Activated CD4-positive, alpha-beta T cell treated with anti-CD3 and anti-CD28 coated beads for 36 hours (primary cell): Measurements from ENCODE around the gene P4HB. TPM values are rescaled to one million over a fixed set of nuclear protein-coding genes. Genes with fewer than 3 reads are reported as not detected.

ENCODE experiments used
- ATAC-seq: fragments of 200-7000 bp; cut with Tn5 transposase; one replicate; pipeline ENCODE4 v1.10.0; 2021; ENCODE audit warnings: mild to moderate bottlenecking, moderate library complexity
- CTCF ChIA-PET: fragments of 350-600 bp; sonication (Branson Sonifier 250); formaldehyde crosslinking; loops from one replicate; lab custom pipeline; 2021; ENCODE audit warnings: antibody characterized with exemption; lab: Charles Lee
- POLR2A ChIA-PET: fragments of 350-600 bp; sonication (Branson Sonifier 250); formaldehyde crosslinking; loops from one replicate; lab custom pipeline; 2021; ENCODE audit warnings: antibody characterized with exemption, inconsistent platforms; lab: Charles Lee
- DNase-seq: peaks from one replicate; pipeline ENCODE4 v3.0.0-alpha.2; 2020
- H3K27ac Mint-ChIP-seq: one replicate; pipeline ENCODE4 v1.8.0; 2021; ENCODE audit warnings: mixed read lengths
- H3K27me3 Mint-ChIP-seq: one replicate; pipeline ENCODE4 v1.8.0; 2021; ENCODE audit warnings: mixed read lengths
- H3K36me3 Mint-ChIP-seq: one replicate; pipeline ENCODE4 v1.8.0; 2021; ENCODE audit warnings: low read depth, mixed read lengths
- H3K4me1 Mint-ChIP-seq: one replicate; pipeline ENCODE4 v1.8.0; 2021; ENCODE audit warnings: mixed read lengths
- H3K4me3 Mint-ChIP-seq: one replicate; pipeline ENCODE4 v1.8.0; 2021; ENCODE audit warnings: mild to moderate bottlenecking, moderate library complexity, mixed read lengths
- H3K9me3 Mint-ChIP-seq: one replicate; pipeline ENCODE4 v1.8.0; 2021; ENCODE audit warnings: low read depth, mixed read lengths
- intact Hi-C, 2 experiments: fragments of 100-400 bp; cut with DNase I in 1 of 2; cut with micrococcal nuclease in 1 of 2; formaldehyde crosslinking; loops; one replicate each; pipeline versions ENCODE4 v1.14.2 to v1.15.1; 2022 to 2024; cut with DNase I, micrococcal nuclease
- total RNA-seq, 2 experiments: library from RNA; stranded (reverse); gene quantifications; one replicate each; pipeline ENCODE4 v1.2.3, GENCODE V29; 2021

The P4HB gene
- total RNA-seq, 2 experiments from 2014 or later, result 414 to 578 TPM

DNA sequence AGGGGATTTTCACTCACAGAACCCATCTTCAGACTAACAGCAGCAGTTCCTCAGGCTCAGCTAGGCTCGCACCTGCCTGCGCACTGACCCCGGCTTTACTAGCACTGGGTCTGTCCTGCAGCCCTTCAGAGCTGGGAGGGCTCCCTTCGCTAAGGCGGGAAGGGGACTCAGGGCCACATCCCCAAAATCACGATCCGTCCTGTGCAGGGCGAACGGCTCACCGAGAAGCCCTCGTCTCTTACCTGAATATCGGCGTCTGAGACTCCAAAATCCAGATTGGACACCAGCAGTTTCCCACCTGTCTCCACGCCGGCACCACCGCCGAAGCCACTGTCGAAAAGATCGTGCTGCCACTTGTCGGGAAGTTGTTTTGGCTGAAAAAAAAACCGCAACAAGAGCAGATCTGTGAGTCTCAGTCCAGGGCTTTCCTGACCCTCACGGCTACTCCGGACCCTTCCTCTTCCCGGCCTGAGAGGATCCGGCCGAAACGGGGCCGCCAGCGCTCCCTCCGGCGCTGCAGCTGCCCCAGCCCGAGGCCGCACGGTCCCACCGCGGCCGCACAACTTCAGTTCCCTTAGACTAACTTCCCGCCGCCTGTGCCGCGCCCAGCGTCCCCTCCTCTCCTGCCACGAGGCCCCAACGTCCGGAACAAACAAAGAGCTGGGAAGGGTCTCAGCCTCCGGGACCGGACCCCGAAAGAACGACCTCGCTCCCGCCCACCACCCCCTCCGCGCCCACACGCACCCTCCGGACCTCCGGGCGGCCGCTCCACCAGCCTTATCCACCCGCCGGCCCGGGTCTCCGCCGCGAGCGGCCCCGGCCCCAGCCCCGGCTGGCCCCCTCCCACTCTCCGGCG is 30.3 kb upstream of the P4HB start:
- Mint-ChIP-seq H3K4me3 (peak overlapping the region; percentile 85), H3K27ac (peak overlapping the region; percentile 93), H3K36me3 (peaks cover 59% of the 10 kb centered on the region), H3K27me3 (no peaks in the 10 kb centered on the region), H3K9me3 (no peaks in the 10 kb centered on the region), H3K4me1 (peaks cover 32% of the 10 kb centered on the region)
- intact Hi-C loops, result loop anchor here (1.0 to 5.0 kb wide), 16 partner anchors 19 to 568 kb away; partner anchors contain the start of genes ARHGDIA (in 2 of the 2), P4HB (in 2 of the 2), ASPSCR1 (in 1 of the 2) and CCDC137 (in 1 of the 2)
- CTCF ChIA-PET, result no interaction called here
- ATAC-seq, result no peak
- peak; percentile 51 for DNase-seq
- POLR2A ChIA-PET, result no interaction called here

- Mint-ChIP-seq H3K27ac (peak overlapping the region; percentile 93), H3K4me1 (peaks cover 32% of the 10 kb centered on the region), H3K27me3 (no peaks in the 10 kb centered on the region), H3K36me3 (peaks cover 61% of the 10 kb centered on the region), H3K9me3 (no peaks in the 10 kb centered on the region), H3K4me3 (peak overlapping the region; percentile 85)
- ATAC-seq (no peak), DNase-seq (no peak)
- intact Hi-C loops, result loop anchor here (2.0 to 5.0 kb wide), 2 partner anchors 38 to 187 kb away; partner anchors contain the start of genes MAFG (in 1 of the 2) and MRPL12 (in 1 of the 2)
- ChIA-PET CTCF (no interaction called here), POLR2A (no interaction called here)
Observed at GRCh38 chr17:81889602-81890001, 29.3 kb upstream of the P4HB start.

DNA sequence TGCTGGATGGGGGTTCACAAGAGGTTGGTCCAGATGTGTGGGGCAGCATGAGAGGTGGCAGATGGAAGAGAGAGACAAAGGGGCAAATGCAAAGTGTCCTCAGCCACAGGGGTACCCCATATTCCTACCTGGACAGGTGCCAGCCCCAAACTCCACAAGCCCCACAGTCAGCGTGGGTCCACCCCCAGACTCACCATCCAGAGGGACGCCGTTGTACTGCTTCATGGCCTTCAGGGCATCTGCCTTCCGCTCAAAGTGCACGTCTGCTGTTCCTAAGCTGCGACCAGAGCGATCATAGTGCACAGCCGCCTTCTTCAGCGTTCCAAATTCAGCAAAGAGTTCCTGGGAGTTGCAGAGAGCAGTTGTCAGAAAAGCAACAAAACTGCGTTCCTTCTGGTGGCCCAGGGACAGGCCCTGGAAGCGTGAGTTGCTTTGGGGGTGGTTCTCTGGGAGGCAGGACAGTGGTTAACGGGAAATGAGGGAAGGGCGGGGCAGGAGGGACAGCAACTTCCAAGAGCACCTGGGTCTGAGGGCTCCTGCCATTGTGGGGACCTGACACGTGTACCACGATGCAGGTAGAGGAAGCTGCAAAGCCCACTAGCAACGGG is 28.8 kb upstream of the P4HB start:
- peaks cover 32% of the 10 kb centered on the region for H3K4me1 Mint-ChIP-seq
- DNase-seq (no peak), ATAC-seq (no peak)
- H3K4me3 Mint-ChIP-seq, result peak overlapping the region; percentile 85
- ChIA-PET CTCF (no interaction called here), POLR2A (no interaction called here)
- H3K9me3 Mint-ChIP-seq, result no peaks in the 10 kb centered on the region
- H3K36me3 Mint-ChIP-seq, result peaks cover 62% of the 10 kb centered on the region
- intact Hi-C loops, result no loop called here
- no peaks in the 10 kb centered on the region for H3K27me3 Mint-ChIP-seq
- H3K27ac Mint-ChIP-seq, result peak overlapping the region; percentile 70

GRCh38 chr17:81888105-81888987 is 28.0 kb upstream of the P4HB start:
- peaks cover 29% of the 10 kb centered on the region for H3K4me1 Mint-ChIP-seq
- H3K4me3 Mint-ChIP-seq, result peak overlapping the region; percentile 85
- no peaks in the 10 kb centered on the region for H3K9me3 Mint-ChIP-seq
- peaks cover 61% of the 10 kb centered on the region for H3K36me3 Mint-ChIP-seq
- intact Hi-C loops, result no loop called here
- CTCF ChIA-PET, result interaction anchor here (0.5 to 0.9 kb wide), 2 partner anchors 347 to 367 kb away, joined by 3 read pairs; no protein-coding TSS in a partner anchor
- DNase-seq (no peak), ATAC-seq (no peak)
- peak overlapping the region; percentile 33 for H3K27ac Mint-ChIP-seq
- no peaks in the 10 kb centered on the region for H3K27me3 Mint-ChIP-seq
- POLR2A ChIA-PET, result no interaction called here

DNA sequence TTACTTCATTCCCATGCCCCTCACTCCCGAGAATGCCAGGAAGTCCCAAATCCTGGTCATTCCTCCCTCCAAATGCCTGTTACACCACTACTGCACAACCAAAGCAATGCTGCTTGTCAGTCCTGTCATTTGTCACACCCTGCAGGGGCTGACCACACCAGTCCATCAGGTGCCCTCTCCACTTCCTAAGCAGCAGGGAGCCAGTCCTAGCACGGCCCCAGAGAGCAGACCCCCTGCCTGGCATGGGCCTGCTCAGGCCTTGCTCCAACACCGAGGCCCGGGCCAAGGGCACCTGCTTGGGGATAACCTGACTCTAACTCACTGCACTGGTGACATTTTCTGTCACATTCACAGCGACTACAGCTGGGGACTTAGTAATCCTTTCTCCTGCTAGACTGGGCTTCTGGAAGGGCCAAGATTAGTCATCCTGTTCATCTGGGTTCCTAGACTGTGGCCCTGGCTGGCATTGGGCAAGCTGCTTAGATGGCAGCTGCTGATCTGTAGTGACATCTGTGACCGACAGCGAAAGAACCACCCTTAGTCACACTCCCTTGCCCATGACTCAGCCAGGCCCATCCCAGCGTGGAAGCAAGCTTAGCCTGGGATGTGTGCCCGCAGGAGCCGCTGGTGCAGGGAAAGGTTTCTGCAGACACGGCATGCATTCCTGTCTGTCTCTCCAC is 25.7 kb upstream of the P4HB start:
- Mint-ChIP-seq H3K36me3 (peaks cover 70% of the 10 kb centered on the region), H3K4me1 (peaks cover 24% of the 10 kb centered on the region), H3K9me3 (no peaks in the 10 kb centered on the region), H3K27ac (peak overlapping the region; percentile 4), H3K27me3 (no peaks in the 10 kb centered on the region), H3K4me3 (no peak overlapping the region)
- ChIA-PET POLR2A (interaction anchor here (0.7 to 2.3 kb wide), 4 partner anchors 13 to 158 kb away, joined by 3 to 14 read pairs (median 4); no protein-coding TSS in a partner anchor), CTCF (interaction anchor here (1.2 to 2.7 kb wide), 3 partner anchors 12 to 16 kb away, joined by 3 to 14 read pairs (median 3); no protein-coding TSS in a partner anchor)
- intact Hi-C loops, result no loop called here
- ATAC-seq (peak; percentile 21), DNase-seq (no peak)

DNA sequence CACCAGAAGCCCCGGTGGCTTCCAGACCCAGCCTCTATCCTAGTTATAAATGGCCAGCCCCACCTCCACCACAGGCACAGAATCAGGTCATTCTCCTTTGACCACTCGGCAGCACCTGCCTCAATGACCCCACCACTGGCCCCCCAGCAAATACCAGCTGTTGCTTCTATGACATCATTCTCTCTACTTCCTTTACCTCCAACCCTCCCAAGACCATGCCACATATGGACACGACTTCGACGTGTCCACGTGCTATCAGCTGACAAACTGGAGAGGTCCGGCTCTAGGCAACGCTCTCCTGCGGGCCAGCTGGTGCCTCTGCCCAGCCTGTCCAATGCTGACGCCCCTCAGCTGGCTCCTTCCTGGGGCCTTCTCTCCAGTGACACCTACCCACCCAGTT is 25.1 kb upstream of the P4HB start:
- ChIA-PET CTCF (interaction anchor here (2.7 kb wide), 1 partner anchor 16 kb away, joined by 14 read pairs; no protein-coding TSS in a partner anchor), POLR2A (interaction anchor here (0.6 to 2.3 kb wide), 3 partner anchors 12 to 631 kb away, joined by 3 to 14 read pairs (median 5); no protein-coding TSS in a partner anchor)
- intact Hi-C loops, result no loop called here
- ATAC-seq, result no peak
- Mint-ChIP-seq H3K27me3 (no peaks in the 10 kb centered on the region), H3K4me3 (no peak overlapping the region), H3K36me3 (peaks cover 68% of the 10 kb centered on the region), H3K27ac (peak overlapping the region; percentile 4), H3K9me3 (no peaks in the 10 kb centered on the region), H3K4me1 (peaks cover 23% of the 10 kb centered on the region)
- no peak for DNase-seq

DNA sequence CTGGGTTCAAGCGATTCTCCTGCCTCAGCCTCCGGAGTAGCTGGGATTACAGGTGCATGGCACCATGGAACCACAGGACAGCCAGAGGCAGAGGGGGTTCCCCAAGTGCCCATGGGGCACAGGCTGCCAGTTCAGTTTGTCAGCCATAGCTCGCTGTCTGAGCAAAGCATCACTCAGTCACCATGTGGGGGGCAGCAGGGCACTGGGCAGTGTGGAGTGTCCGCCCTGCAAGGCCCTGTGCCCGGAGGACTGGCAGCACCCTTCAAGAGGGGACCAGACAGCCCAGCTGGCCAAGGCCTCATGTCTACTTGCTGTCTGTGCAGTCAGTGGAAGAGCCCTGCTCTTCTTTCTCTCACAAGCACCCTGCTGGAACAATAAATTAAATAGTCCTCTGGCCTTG is 24.6 kb upstream of the P4HB start:
- intact Hi-C loops, result no loop called here
- no peaks in the 10 kb centered on the region for H3K9me3 Mint-ChIP-seq
- H3K4me3 Mint-ChIP-seq, result no peak overlapping the region
- POLR2A ChIA-PET, result interaction anchor here (0.6 to 2.3 kb wide), 3 partner anchors 12 to 631 kb away, joined by 4 to 14 read pairs (median 5); no protein-coding TSS in a partner anchor
- CTCF ChIA-PET, result interaction anchor here (2.7 kb wide), 1 partner anchor 15 kb away, joined by 14 read pairs; no protein-coding TSS in a partner anchor
- H3K4me1 Mint-ChIP-seq, result peaks cover 19% of the 10 kb centered on the region
- H3K27ac Mint-ChIP-seq, result no peak overlapping the region
- DNase-seq (no peak), ATAC-seq (no peak)
- H3K27me3 Mint-ChIP-seq, result no peaks in the 10 kb centered on the region
- H3K36me3 Mint-ChIP-seq, result peaks cover 66% of the 10 kb centered on the region

GRCh38 chr17:81884520-81884919 is 24.2 kb upstream of the P4HB start:
- ChIA-PET CTCF (no interaction called here), POLR2A (interaction anchor here (0.6 to 2.3 kb wide), 3 partner anchors 11 to 541 kb away, joined by 3 to 14 read pairs (median 4); no protein-coding TSS in a partner anchor)
- Mint-ChIP-seq H3K36me3 (peaks cover 65% of the 10 kb centered on the region), H3K27ac (no peak overlapping the region), H3K27me3 (no peaks in the 10 kb centered on the region), H3K9me3 (no peaks in the 10 kb centered on the region), H3K4me3 (no peak overlapping the region), H3K4me1 (peaks cover 17% of the 10 kb centered on the region)
- ATAC-seq (peak; percentile 24), DNase-seq (no peak)
- intact Hi-C loops, result no loop called here

DNA sequence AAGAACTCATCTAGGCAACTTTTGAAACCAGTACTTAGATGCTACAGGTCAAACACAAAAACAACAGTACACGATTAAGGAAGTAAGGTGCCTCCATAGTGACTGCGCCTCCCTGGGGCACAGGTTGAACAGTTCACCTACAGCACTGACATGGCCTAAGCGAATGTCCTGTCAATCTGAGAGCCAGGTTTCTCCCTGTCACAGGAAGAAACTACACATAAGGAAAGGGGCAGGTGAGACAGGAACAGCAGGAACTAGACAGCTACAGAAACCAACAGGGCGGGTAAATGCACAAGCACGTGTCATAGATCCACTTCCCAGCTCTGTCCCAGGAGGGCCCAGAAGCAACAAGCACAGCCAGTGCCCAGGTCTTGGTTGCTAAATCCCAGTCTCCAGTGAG is 18.8 kb upstream of the P4HB start:
- ChIA-PET CTCF (interaction anchor here (1.4 kb wide), 1 partner anchor 9 kb away, joined by 5 read pairs; no protein-coding TSS in a partner anchor), POLR2A (no interaction called here)
- H3K27me3 Mint-ChIP-seq, result no peaks in the 10 kb centered on the region
- H3K27ac Mint-ChIP-seq, result no peak overlapping the region
- H3K36me3 Mint-ChIP-seq, result peaks cover 39% of the 10 kb centered on the region
- intact Hi-C loops, result no loop called here
- no peak overlapping the region for H3K4me3 Mint-ChIP-seq
- no peaks in the 10 kb centered on the region for H3K9me3 Mint-ChIP-seq
- H3K4me1 Mint-ChIP-seq, result peaks cover 7% of the 10 kb centered on the region
- DNase-seq (no peak), ATAC-seq (no peak)

- H3K4me1 Mint-ChIP-seq, result peaks cover 15% of the 10 kb centered on the region
- H3K9me3 Mint-ChIP-seq, result no peaks in the 10 kb centered on the region
- POLR2A ChIA-PET, result no interaction called here
- H3K36me3 Mint-ChIP-seq, result peaks cover 38% of the 10 kb centered on the region
- no peak for ATAC-seq
- no peak overlapping the region for H3K27ac Mint-ChIP-seq
- intact Hi-C loops, result no loop called here
- CTCF ChIA-PET, result no interaction called here
- no peak overlapping the region for H3K4me3 Mint-ChIP-seq
- H3K27me3 Mint-ChIP-seq, result no peaks in the 10 kb centered on the region
- no peak for DNase-seq
Observed at GRCh38 chr17:81878294-81878693, 18.0 kb upstream of the P4HB start.
